Mucosa of descending colon (tissue), 3 donors: ENCODE measurements around the gene POLR2A. TPM values are rescaled to one million over a fixed set of nuclear protein-coding genes. Genes with fewer than 3 reads are reported as not detected.

Source experiments
- ATAC-seq: fragments of 200-7000 bp; cut with Tn5 transposase; one replicate; pipeline ENCODE4 v1.9.1; 2020; ENCODE audit warnings: mild to moderate bottlenecking, moderate library complexity
- DNase-seq, 3 donors: peaks; one replicate each; pipeline ENCODE4 v3.0.0-alpha.2; 2020
- H3K36me3 ChIP-seq: fragments of 200-600 bp; one replicate; pipeline ENCODE4 v1.8.0; 2021; ENCODE audit warnings: low read depth, mild to moderate bottlenecking
- H3K4me1 ChIP-seq: fragments of 200-600 bp; one replicate; pipeline ENCODE4 v1.8.0; 2021; ENCODE audit warnings: low read depth, mild to moderate bottlenecking
- H3K4me3 ChIP-seq: fragments of 200-600 bp; one replicate; pipeline ENCODE4 v1.8.0; 2021; ENCODE audit warnings: mild to moderate bottlenecking
- H3K9me3 ChIP-seq: fragments of 200-600 bp; one replicate; pipeline ENCODE4 v1.8.0; 2021; ENCODE audit warnings: mild to moderate bottlenecking
- intact Hi-C, 2 donors: fragments of 100-400 bp; cut with DNase I in 1 of 2; cut with micrococcal nuclease in 1 of 2; formaldehyde crosslinking; loops; one replicate each; pipeline versions ENCODE4 v1.11.0 to v1.11.1; 2022; cut with DNase I, micrococcal nuclease
- total RNA-seq, 3 donors: library from RNA; stranded (reverse); fragmentation: NEBNext Ultra II Directional in 2 of 3; extraction: Animal tissue kit (Norgen Biotek cat#: 25700) in 2 of 3; gene quantifications; one replicate each; pipeline versions ENCODE4 v1.2.1 to v1.2.4, GENCODE V29; 2021 to 2023
- TF ChIP-seq, protein P1 (sequence below): fragments of 200-600 bp; IDR thresholded peaks from one replicate; pipeline ENCODE4 v1.8.0; 2022; ENCODE audit warnings: antibody characterized with exemption, mild to moderate bottlenecking
- donor health status: DM: no; HTN: no; CAD: no; lungs with moderate emphysema.
- donor health status: DM: no; HTN: no; CAD: no.
- donor health status: DM: no; HTN: yes; CAD: no.

Gene POLR2A
- total RNA-seq, 3 donors from 2014 or later: 101 to 124 (median 118) TPM

DNA sequence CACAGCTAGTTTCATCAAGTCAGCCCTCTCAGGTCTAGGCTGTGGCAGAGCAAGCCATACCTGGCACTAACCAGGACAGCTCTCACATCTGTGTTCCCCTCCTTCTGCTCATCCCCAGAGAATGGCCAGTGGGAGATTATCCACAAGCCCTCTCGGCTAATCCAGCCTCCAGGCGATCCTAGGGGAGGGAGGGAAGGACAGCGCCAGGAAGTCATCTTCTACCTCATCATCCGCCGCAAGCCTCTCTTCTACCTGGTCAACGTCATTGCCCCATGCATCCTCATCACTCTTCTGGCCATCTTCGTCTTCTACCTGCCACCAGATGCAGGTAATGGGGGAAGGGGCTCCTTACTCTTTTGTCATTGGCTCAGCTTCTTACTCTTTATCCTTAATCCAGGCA is 35.7 kb upstream of the POLR2A start:
- no peak for ATAC-seq
- TF ChIP-seq, protein P1, sequence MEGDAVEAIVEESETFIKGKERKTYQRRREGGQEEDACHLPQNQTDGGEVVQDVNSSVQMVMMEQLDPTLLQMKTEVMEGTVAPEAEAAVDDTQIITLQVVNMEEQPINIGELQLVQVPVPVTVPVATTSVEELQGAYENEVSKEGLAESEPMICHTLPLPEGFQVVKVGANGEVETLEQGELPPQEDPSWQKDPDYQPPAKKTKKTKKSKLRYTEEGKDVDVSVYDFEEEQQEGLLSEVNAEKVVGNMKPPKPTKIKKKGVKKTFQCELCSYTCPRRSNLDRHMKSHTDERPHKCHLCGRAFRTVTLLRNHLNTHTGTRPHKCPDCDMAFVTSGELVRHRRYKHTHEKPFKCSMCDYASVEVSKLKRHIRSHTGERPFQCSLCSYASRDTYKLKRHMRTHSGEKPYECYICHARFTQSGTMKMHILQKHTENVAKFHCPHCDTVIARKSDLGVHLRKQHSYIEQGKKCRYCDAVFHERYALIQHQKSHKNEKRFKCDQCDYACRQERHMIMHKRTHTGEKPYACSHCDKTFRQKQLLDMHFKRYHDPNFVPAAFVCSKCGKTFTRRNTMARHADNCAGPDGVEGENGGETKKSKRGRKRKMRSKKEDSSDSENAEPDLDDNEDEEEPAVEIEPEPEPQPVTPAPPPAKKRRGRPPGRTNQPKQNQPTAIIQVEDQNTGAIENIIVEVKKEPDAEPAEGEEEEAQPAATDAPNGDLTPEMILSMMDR: no peak
- intact Hi-C loops: no loop called here
- H3K4me1 ChIP-seq: peaks cover 5% of the 10 kb centered on the region
- DNase-seq: no peak
- no peak overlapping the region for H3K4me3 ChIP-seq
- H3K9me3 ChIP-seq: no peaks in the 10 kb centered on the region
- H3K36me3 ChIP-seq: no peaks in the 10 kb centered on the region

DNA sequence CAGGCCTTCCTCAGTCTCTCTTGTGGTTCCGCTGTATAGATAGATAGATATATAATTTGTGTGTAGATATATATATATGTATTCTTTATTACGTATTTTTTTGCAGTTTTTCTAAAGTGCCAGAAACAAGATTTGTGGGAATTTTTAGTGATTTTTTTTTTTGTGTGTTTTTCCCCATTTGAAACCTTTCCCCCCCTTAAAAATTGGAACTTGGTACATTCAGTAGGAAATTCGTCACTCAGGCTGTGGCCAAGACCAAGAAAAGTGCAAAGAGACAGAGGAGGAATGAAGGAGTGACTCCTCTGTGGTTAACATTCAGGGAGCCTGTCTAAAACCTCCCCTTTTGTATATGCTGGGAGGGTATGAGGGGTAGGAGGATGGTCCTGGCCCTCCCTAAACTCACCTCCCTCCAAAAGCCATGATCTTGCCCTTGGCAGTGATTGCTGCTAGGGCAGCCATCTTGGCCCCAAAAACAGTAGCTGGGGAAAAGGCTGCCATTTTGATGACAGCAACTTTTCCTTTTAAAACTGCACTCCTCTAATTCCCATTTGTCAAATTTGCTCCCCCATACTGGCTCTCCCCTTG is 24.1 kb upstream of the POLR2A start:
- H3K4me3 ChIP-seq: no peak overlapping the region
- no peaks in the 10 kb centered on the region for H3K36me3 ChIP-seq
- TF ChIP-seq, protein P1: no peak
- ATAC-seq (no peak), DNase-seq (no peak)
- no peaks in the 10 kb centered on the region for H3K4me1 ChIP-seq
- no peaks in the 10 kb centered on the region for H3K9me3 ChIP-seq
- intact Hi-C loops: no loop called here

DNA sequence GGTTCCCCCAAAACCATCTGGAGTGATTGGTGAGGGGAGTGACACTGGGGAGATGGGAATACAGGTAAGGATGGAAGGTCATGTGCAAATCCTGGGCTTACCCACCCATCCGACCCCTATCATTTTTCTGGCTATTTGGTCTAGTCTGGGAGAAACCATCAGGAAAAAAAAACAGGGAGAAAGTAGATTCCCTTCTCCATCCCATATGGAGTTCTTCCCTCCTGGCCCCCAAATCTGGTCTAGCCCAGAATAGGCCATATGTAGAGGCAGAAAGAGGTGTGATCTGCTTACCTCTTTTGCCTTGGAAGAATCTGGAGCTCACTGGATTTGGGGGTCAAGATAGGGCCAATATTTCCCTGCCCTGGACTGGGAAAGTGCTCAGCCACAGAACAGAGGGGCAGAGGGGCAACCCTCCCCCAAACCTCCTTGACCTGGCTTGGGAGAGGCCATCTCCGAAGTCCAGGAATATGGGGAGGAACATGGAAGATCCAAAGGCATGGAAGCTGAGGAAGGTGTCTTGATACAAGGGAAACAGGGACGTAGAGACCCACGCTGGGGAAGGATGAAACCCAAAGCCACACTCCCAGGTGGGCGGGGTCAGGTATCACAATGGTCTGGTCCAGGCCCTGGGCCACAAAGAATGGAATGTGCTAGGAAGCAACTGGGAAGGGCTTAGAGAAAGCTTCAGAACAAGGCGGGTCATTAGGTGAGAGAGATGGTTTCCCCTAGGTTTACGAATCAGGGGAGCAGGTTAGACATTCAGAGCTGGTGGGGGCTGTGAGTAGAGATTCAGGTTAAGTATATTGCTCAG is 23.1 kb upstream of the POLR2A start:
- intact Hi-C loops: no loop called here
- no peaks in the 10 kb centered on the region for H3K4me1 ChIP-seq
- H3K4me3 ChIP-seq: no peak overlapping the region
- ATAC-seq (no peak), DNase-seq (no peak)
- H3K9me3 ChIP-seq: no peaks in the 10 kb centered on the region
- H3K36me3 ChIP-seq: no peaks in the 10 kb centered on the region
- TF ChIP-seq, protein P1: no peak

DNA sequence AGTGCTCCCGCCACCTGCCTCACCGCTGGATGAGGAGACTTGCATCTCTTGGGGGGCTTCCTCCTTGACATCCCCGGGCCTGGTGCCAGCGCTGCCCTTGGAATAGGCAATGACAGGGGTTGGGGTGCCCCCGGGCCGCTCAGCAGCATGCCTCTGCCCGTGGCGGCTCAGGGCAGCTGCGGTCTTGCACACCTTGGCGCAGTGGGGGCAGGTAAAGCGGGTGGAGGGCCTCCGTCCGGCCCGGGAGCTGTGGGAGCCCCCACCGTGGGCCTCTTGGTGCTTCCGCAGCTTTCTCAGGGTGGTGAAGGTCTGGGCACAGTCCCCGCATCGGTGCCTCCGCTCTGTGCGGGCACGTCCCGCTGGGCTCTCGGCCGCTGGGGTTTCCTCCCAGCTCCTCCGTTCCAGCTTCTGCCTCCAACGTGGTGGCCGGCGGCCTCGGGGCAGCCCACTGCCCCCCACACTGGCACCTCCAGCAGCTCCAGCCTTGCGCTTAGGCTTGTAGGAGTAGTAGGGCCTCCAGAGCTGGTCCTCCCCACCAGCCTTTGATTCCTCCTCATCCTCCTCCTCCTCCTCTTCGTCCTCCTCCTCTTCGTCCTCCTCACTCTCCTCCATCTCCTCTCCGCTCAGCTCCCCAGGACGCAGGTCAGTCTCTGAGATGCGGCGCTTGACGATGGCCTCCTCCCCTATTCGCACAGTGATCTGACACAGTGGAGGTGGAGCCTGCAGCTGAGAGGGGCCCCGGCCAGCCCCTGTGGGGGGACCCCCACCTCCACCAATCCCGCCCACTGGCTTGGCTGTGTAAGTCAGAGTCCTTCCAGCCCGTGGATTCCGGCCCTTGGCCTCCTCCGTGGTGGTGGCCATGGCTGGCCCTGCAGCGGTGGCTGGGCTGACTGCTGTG is 21.4 kb upstream of the POLR2A start:
- intact Hi-C loops: no loop called here
- peak in 1 of 3 donors; percentile 50 for DNase-seq
- Histone ChIP-seq H3K4me1 (peaks cover 6% of the 10 kb centered on the region), H3K4me3 (no peak overlapping the region), H3K9me3 (no peaks in the 10 kb centered on the region), H3K36me3 (no peaks in the 10 kb centered on the region)
- TF ChIP-seq, protein P1: no peak
- ATAC-seq: no peak

DNA sequence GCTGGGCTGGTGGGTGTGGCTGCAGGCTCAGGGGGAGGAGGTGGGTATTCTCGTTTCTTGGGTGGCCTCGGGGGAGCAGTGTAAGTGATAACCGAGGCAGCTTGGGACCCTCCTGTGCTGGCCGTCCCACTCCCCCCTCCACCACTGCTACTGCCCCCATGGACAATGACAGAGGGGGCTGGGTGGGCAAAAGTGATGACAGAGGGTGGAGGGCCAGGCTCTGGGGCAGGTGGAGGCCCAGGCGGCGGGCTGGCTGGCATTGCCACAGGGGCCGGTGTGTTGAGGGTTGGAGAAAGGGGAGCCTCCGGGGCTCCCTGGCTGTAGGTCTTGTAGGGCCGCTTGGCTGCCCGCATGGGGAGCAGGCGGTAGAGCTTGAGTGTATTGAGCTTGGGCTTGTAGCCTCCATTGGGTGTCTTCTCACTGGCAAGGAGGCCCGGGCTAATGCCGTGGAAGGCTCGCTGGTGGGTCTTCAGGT is 20.8 kb upstream of the POLR2A start:
- ATAC-seq: no peak
- no peaks in the 10 kb centered on the region for H3K36me3 ChIP-seq

More for the DNA sequence above, 20.8 kb upstream of the POLR2A start:
- H3K4me3 ChIP-seq: no peak overlapping the region
- peak in 1 of 3 donors; percentile 48 for DNase-seq
- no peaks in the 10 kb centered on the region for H3K9me3 ChIP-seq
- H3K4me1 ChIP-seq: peaks cover 6% of the 10 kb centered on the region
- intact Hi-C loops: no loop called here
- TF ChIP-seq, protein P1: no peak
